ENCODE results near the gene RAB44.

GRCh38 chr6:36649086-36649485, 48.5 kb upstream of the RAB44 start:
- TF ChIP-seq ZNF449 (CRISPR knock-in tag; IDR thresholded peaks at IDR 0.05) (no peak), SRSF9 (IDR thresholded peaks at IDR 0.05; ENCODE audit: borderline replicate concordance, low read depth, low read length) (no peak), POLR2A (conservative IDR thresholded peaks at IDR 0.05) (no peak)

Measured in K562 (cell line).